Endothelial cell of umbilical vein (primary cell): ENCODE results near the gene HOXA13. TPM values are rescaled to one million over a fixed set of nuclear protein-coding genes. Genes with fewer than 3 reads are reported as not detected.

Experiments used
- BruUV-seq: library from RNA; stranded (reverse); fragments of 400-500 nt; replicated peaks from 2 replicates; lab custom pipeline; 2021; lab: Mats Ljungman, UMichigan
- CTCF ChIA-PET: fragments of 300-600, 350-600 bp; sonication (Branson Sonifier 250); formaldehyde crosslinking; loops from one replicate; lab custom pipeline; 2021; ENCODE audit warnings: antibody characterized with exemption, inconsistent platforms; lab: Charles Lee
- POLR2A ChIA-PET: fragments of 300-600, 350-600 bp; sonication (Branson Sonifier 250); formaldehyde crosslinking; loops from one replicate; lab custom pipeline; 2021; ENCODE audit warnings: antibody characterized with exemption, inconsistent platforms; lab: Charles Lee
- DNase-seq: peaks from one replicate; pipeline ENCODE4 v3.0.0-alpha.2; 2011; ENCODE audit warnings: low read depth, low spot score
- FAIRE-seq: peaks from 2 replicates; lab custom pipeline; 2011; peaks lifted over from hg19 to GRCh38; lab: Jason Lieb, UNC
- H2AFZ ChIP-seq: 2 replicates; pipeline ENCODE4 v1.6.0; 2012; ENCODE audit warnings: low read depth, low read length, control low read depth, inconsistent platforms
- H3K27ac ChIP-seq: 2 replicates; pipeline ENCODE4 v1.5.1; 2011; ENCODE audit warnings: low read depth, mild to moderate bottlenecking, control low read depth, low read length, moderate library complexity; ENCODE audit not compliant: insufficient read depth
- H3K27me3 ChIP-seq, 2 experiments: 2 replicates each; pipeline versions ENCODE4 v1.6.0 to v1.6.1; 2011; ENCODE audit warnings: low read length in 2 of 2, mixed read lengths in 1 of 2; ENCODE audit not compliant: control insufficient read depth in 2 of 2, insufficient read depth in 2 of 2
- H3K36me3 ChIP-seq, 2 experiments: 2 replicates in 1 of 2; 3 replicates in 1 of 2; pipeline ENCODE4 v1.5.1; 2011; ENCODE audit warnings: low read length in 2 of 2, mild to moderate bottlenecking in 1 of 2, moderate library complexity in 1 of 2; ENCODE audit not compliant: control insufficient read depth in 2 of 2, insufficient read depth in 2 of 2; ENCODE audit errors: extremely low read depth in 1 of 2
- H3K4me1 ChIP-seq: 3 replicates; pipeline ENCODE4 v1.5.1; 2011; ENCODE audit warnings: mild to moderate bottlenecking, low read length; ENCODE audit not compliant: control insufficient read depth, insufficient read depth; ENCODE audit errors: extremely low read depth
- H3K4me2 ChIP-seq: 2 replicates; pipeline ENCODE4 v1.6.1; 2011; ENCODE audit warnings: low read length, control low read depth, mixed read lengths; ENCODE audit not compliant: insufficient read depth
- H3K4me3 ChIP-seq, 3 experiments: fragments of 200-600 bp in 1 of 3; sonication (generic), shearing (Covaris generic) in 1 of 3; replicated peaks in 1 of 3; 2 replicates each; pipeline ENCODE4 v1.5.1; 2011 to 2016; ENCODE audit warnings: control low read depth in 3 of 3, low read length in 3 of 3, mild to moderate bottlenecking in 2 of 3, inconsistent platforms in 1 of 3, low read depth in 1 of 3, moderate library complexity in 1 of 3; ENCODE audit not compliant: insufficient read depth in 1 of 3
- H3K79me2 ChIP-seq: 2 replicates; pipeline ENCODE4 v1.6.0; 2012; ENCODE audit warnings: low read length, inconsistent platforms; ENCODE audit not compliant: control insufficient read depth, insufficient read depth
- H3K9ac ChIP-seq: replicated peaks from 2 replicates; pipeline ENCODE3; 2011; ENCODE audit warnings: low read length, control low read depth; ENCODE audit not compliant: insufficient read depth; ENCODE audit errors: extremely low read depth
- H3K9me1 ChIP-seq: replicated peaks from 3 replicates; pipeline ENCODE4 v1.6.0; 2011; ENCODE audit warnings: mild to moderate bottlenecking, low read length; ENCODE audit not compliant: control insufficient read depth, insufficient read depth; ENCODE audit errors: extremely low read depth
- H3K9me3 ChIP-seq: replicated peaks from 2 replicates; pipeline ENCODE4 v1.5.1; 2012; ENCODE audit warnings: low read length, inconsistent platforms; ENCODE audit not compliant: control insufficient read depth, insufficient read depth
- H4K20me1 ChIP-seq: replicated peaks from 2 replicates; pipeline ENCODE3; 2011; ENCODE audit warnings: mild to moderate bottlenecking, low read length; ENCODE audit not compliant: control insufficient read depth, insufficient read depth; ENCODE audit errors: extremely low read depth
- EZH2 ChIP-seq: IDR thresholded peaks from 2 replicates; pipeline ENCODE4 v1.6.1; 2012; ENCODE audit warnings: borderline replicate concordance, low read depth, mild to moderate bottlenecking, moderate library complexity, low read length, inconsistent platforms; ENCODE audit not compliant: severe bottlenecking
- FOS ChIP-seq: IDR thresholded peaks from 2 replicates; pipeline ENCODE4 v1.6.1; 2011; ENCODE audit warnings: mild to moderate bottlenecking, low read length, moderate library complexity, borderline replicate concordance; ENCODE audit not compliant: insufficient read depth
- GATA2 ChIP-seq: IDR thresholded peaks from 2 replicates; pipeline ENCODE4 v1.7.0; 2011; ENCODE audit warnings: low read depth, mild to moderate bottlenecking, moderate library complexity, mixed read lengths, low read length; ENCODE audit not compliant: insufficient read length, insufficient read depth
- JUN ChIP-seq: IDR thresholded peaks from 2 replicates; pipeline ENCODE4 v1.6.1; 2011; ENCODE audit warnings: borderline replicate concordance, low read depth; ENCODE audit not compliant: insufficient read length, insufficient read depth
- MYC ChIP-seq: IDR thresholded peaks from one replicate; pipeline ENCODE4 v1.6.1; 2011; ENCODE audit warnings: mild to moderate bottlenecking, low read depth, low read length
- POLR2A ChIP-seq: IDR thresholded peaks from 2 replicates; pipeline ENCODE4 v1.6.1; 2012; ENCODE audit warnings: low read depth, mild to moderate bottlenecking, control low read depth, low read length
- POLR2AphosphoS5 ChIP-seq: IDR thresholded peaks from 2 replicates; pipeline ENCODE4 v1.6.1; 2012; ENCODE audit warnings: low read depth, mild to moderate bottlenecking, control low read depth, low read length, moderate library complexity; ENCODE audit not compliant: insufficient read depth
- dilution Hi-C: fragments of 300-500 bp; cut with MboI; formaldehyde crosslinking; loops from one replicate; pipeline ENCODE4 v1.15.0; 2019; ENCODE audit warnings: low sequenced_read_pairs; ENCODE audit not compliant: extremely low pct_ligation_motif_present
- intact Hi-C: fragments of 100-400 bp; cut with micrococcal nuclease; formaldehyde crosslinking; loops from one replicate; pipeline ENCODE4 v1.10.0; 2022
- polyA plus RNA-seq, 4 experiments: library from polyadenylated mRNA; depleted of rRNA in 3 of 4; stranded (reverse) in 3 of 4; unstranded in 1 of 4; fragments of >200 nt; gene quantifications; 2 replicates each; pipeline versions ENCODE4 v1.2.1 to v1.2.3, GENCODE V29; 2011 to 2012; ENCODE audit warnings: missing spikeins in 1 of 4
- total RNA-seq: library from RNA; stranded (reverse); gene quantifications from 2 replicates; pipeline ENCODE4 v1.2.3, GENCODE V29; 2021
- TF ChIP-seq, protein P1 (sequence below): IDR thresholded peaks from 2 replicates; pipeline ENCODE4 v1.6.1; 2011; ENCODE audit not compliant: insufficient read depth, insufficient read length
- TF ChIP-seq, protein P2 (sequence below), 2 donors: IDR thresholded peaks; 1 replicate in 1 of 2; 2 replicates in 1 of 2; pipeline ENCODE4 v1.5.1; 2011; ENCODE audit warnings: low read length in 2 of 2, mild to moderate bottlenecking in 2 of 2, moderate library complexity in 2 of 2, control low read depth in 1 of 2, inconsistent platforms in 1 of 2, low read depth in 1 of 2; ENCODE audit not compliant: insufficient read depth in 1 of 2; ENCODE audit errors: extremely low read depth in 1 of 2

The HOXA13 gene
- total and polyA plus RNA-seq, 2 donors (not counting 3 experiments of a cell fraction or from before 2014, with no cell fraction given), result 0.22 TPM; not detected in 1

DNA sequence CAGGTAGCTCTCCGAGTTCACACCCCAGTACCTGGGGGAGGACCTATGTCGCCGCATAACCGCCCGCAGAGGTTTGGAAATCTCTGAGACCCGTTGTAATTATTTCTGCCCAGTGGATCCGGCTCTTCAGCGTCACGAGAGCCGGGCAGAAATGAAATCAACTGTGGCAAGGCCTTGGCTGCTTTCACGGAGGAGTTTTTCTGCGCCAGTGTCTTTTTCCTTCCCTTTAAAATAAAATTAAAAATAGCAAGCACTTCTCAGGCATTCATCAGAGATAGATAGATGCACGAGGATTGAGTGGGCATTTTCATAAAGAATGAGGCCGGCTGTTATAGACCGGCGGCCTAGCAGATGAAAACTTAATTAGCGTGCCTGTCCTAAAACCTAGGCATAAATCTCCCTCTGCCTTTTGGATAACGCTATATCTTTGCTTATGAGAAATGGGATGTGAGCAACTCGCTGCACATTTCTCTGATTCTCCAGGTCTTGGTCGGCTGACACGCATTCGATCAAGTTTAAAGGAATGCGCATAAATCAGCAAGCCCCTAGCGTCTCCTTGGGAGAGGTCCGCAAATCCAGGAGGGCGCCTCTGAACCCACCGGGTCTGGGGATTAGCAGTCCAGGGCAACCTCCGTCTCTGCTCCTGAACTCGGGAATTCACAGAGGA lies 6.4 kb downstream of the HOXA13 start:
- intact Hi-C loops, result no loop called here
- no TSS peak for BruUV-seq
- ChIA-PET CTCF (interaction anchor here (1.1 to 1.8 kb wide), 5 partner anchors 14 to 900 kb away, joined by 3 to 7 read pairs (median 6); no protein-coding TSS in a partner anchor), POLR2A (no interaction called here)
- Histone ChIP-seq H3K4me1 (peaks cover 20% of the 10 kb centered on the region), H3K79me2 (no peaks in the 10 kb centered on the region), H3K27me3 (peaks cover 36 to 55% of the 10 kb centered on the region in 2 experiments), H3K4me2 (peak overlapping the region; percentile 46), H3K9me1 (no peaks in the 10 kb centered on the region), H3K9ac (no peak overlapping the region), H2AFZ (peak overlapping the region; percentile 58), H3K27ac (no peak overlapping the region), H3K4me3 (no peak overlapping the region), H3K36me3 (no peaks in the 10 kb centered on the region), H4K20me1 (no peaks in the 10 kb centered on the region), H3K9me3 (no peaks in the 10 kb centered on the region)
- dilution Hi-C loops, result no loop called here
- no peak for TF ChIP-seq JUN
- TF ChIP-seq MYC, result no peak
- TF ChIP-seq POLR2AphosphoS5, result no peak
- no peak for TF ChIP-seq POLR2A
- no peak for TF ChIP-seq EZH2
- no peak for TF ChIP-seq FOS
- TF ChIP-seq GATA2, result no peak
- TF ChIP-seq, protein P1, sequence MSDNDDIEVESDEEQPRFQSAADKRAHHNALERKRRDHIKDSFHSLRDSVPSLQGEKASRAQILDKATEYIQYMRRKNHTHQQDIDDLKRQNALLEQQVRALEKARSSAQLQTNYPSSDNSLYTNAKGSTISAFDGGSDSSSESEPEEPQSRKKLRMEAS, result no peak
- TF ChIP-seq, protein P2, sequence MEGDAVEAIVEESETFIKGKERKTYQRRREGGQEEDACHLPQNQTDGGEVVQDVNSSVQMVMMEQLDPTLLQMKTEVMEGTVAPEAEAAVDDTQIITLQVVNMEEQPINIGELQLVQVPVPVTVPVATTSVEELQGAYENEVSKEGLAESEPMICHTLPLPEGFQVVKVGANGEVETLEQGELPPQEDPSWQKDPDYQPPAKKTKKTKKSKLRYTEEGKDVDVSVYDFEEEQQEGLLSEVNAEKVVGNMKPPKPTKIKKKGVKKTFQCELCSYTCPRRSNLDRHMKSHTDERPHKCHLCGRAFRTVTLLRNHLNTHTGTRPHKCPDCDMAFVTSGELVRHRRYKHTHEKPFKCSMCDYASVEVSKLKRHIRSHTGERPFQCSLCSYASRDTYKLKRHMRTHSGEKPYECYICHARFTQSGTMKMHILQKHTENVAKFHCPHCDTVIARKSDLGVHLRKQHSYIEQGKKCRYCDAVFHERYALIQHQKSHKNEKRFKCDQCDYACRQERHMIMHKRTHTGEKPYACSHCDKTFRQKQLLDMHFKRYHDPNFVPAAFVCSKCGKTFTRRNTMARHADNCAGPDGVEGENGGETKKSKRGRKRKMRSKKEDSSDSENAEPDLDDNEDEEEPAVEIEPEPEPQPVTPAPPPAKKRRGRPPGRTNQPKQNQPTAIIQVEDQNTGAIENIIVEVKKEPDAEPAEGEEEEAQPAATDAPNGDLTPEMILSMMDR (IDR thresholded peaks at IDR 0.05; ENCODE audit: extremely low read depth in 1 of 2, insufficient read depth in 1 of 2, low read depth in 1 of 2, low read length in 2 of 2), result no peak
- no peak for DNase-seq
- FAIRE-seq, result no peak
